Natural killer cell treated with Interleukin-12 subunit alpha and Interleukin-12 subunit beta and Interleukin-15 and Interleukin-18, amount 100 ng/mL, for 72 hours (primary cell): Measurements from ENCODE around the gene PERCC1. TPM values are rescaled to one million over a fixed set of nuclear protein-coding genes. Genes with fewer than 3 reads are reported as not detected.

Experiments
- ATAC-seq, 2 donors: fragments of 150-1000 bp; cut with Tn5 transposase in 1 of 2; sonication (Bioruptor Pico), chemical (Tn5 transposase) in 1 of 2; 2 replicates each; pipeline ENCODE4 v1.10.0; 2021
- DNase-seq: peaks from one replicate; pipeline ENCODE4 v3.0.0; 2022; ENCODE audit warnings: low spot score
- H3K27ac Mint-ChIP-seq, 2 donors: 1 replicate in 1 of 2; 2 replicates in 1 of 2; pipeline ENCODE4 v1.8.0; 2022; ENCODE audit warnings: mixed read lengths in 2 of 2, mild to moderate bottlenecking in 1 of 2, moderate library complexity in 1 of 2
- H3K27me3 Mint-ChIP-seq, 2 donors: 1 replicate in 1 of 2; 2 replicates in 1 of 2; pipeline ENCODE4 v1.8.0; 2022; ENCODE audit warnings: mixed read lengths in 2 of 2
- H3K36me3 Mint-ChIP-seq: one replicate; pipeline ENCODE4 v1.8.0; 2022; ENCODE audit warnings: mixed read lengths
- H3K4me1 Mint-ChIP-seq, 2 donors: 1 replicate in 1 of 2; 2 replicates in 1 of 2; pipeline ENCODE4 v1.8.0; 2022; ENCODE audit warnings: low read depth in 2 of 2, mixed read lengths in 2 of 2, mild to moderate bottlenecking in 1 of 2
- H3K4me3 Mint-ChIP-seq: one replicate; pipeline ENCODE4 v1.8.0; 2022; ENCODE audit warnings: mixed read lengths
- H3K9me3 Mint-ChIP-seq: 2 replicates; pipeline ENCODE4 v1.8.0; 2022; ENCODE audit warnings: mixed read lengths
- total RNA-seq, 2 donors: library from RNA; stranded (reverse); gene quantifications; one replicate each; pipeline ENCODE4 v1.2.3, GENCODE V29; 2022

Gene PERCC1
- total RNA-seq, 2 donors from 2014 or later, result 0.98 to 1.2 TPM

GRCh38 chr16:1398826-1399581, 31.9 kb upstream of the PERCC1 start:
- H3K27ac Mint-ChIP-seq, result no peak overlapping the region

DNA sequence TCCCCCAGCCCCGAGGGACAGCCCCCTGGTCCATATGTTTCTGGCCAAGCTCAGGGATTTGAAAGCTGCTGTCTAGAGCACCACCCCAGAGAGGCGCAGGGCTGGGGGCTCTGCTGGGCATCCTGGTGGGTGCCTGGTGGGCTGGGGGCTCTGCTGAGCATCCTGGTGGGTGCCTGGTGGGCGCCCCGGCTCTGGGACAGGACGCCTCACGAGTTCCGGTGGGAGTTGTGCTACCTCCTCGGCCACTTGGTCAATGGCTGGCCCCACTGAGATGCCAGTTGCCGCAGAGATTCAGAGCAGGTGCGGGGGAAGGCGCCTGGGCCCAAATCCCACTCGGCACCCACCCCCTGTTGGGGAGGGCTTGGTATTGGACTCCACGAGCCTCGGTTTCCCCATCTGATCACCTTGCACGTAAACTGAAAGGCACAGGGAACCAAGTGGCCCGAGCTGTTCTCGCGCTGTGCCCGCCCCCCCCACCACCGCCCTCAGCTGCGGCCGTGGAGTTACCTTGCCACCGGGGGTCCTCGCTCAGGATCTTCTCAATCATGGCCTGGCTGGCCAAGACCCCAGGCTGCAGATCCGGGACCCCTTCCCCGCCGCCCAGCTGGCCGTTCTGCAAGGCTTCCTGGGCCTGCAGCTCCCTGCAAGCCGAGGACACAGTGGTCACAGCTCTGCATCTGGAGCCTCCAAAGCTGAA, 29.7 kb upstream of the PERCC1 start:
- ATAC-seq, result no peak
- Mint-ChIP-seq H3K9me3 (no peaks in the 10 kb centered on the region), H3K27ac (no peak overlapping the region), H3K27me3 (no peaks in the 10 kb centered on the region), H3K4me1 (peaks cover 0 to 7% of the 10 kb centered on the region in 2 donors), H3K36me3 (no peaks in the 10 kb centered on the region), H3K4me3 (no peak overlapping the region)
- DNase-seq, result no peak

More at GRCh38 chr16:1398826-1399581, 31.9 kb upstream of the PERCC1 start:
- peak in 1 of 2 donors; percentile 28 for ATAC-seq
- no peak for DNase-seq
- no peaks in the 10 kb centered on the region for H3K27me3 Mint-ChIP-seq
- no peak overlapping the region for H3K4me3 Mint-ChIP-seq
- H3K9me3 Mint-ChIP-seq, result no peaks in the 10 kb centered on the region
- no peaks in the 10 kb centered on the region for H3K36me3 Mint-ChIP-seq
- peaks cover 0 to 7% of the 10 kb centered on the region in 2 donors for H3K4me1 Mint-ChIP-seq

- DNase-seq (no peak), ATAC-seq (no peak)
- peaks cover 0 to 7% of the 10 kb centered on the region in 2 donors for H3K4me1 Mint-ChIP-seq
- no peaks in the 10 kb centered on the region for H3K36me3 Mint-ChIP-seq
- H3K27me3 Mint-ChIP-seq, result no peaks in the 10 kb centered on the region
- H3K4me3 Mint-ChIP-seq, result no peak overlapping the region
- no peaks in the 10 kb centered on the region for H3K9me3 Mint-ChIP-seq
- peak overlapping the region in 1 of 2 donors; percentile 33 for H3K27ac Mint-ChIP-seq
Measured at GRCh38 chr16:1401758-1402154, 29.1 kb upstream of the PERCC1 start.

DNA sequence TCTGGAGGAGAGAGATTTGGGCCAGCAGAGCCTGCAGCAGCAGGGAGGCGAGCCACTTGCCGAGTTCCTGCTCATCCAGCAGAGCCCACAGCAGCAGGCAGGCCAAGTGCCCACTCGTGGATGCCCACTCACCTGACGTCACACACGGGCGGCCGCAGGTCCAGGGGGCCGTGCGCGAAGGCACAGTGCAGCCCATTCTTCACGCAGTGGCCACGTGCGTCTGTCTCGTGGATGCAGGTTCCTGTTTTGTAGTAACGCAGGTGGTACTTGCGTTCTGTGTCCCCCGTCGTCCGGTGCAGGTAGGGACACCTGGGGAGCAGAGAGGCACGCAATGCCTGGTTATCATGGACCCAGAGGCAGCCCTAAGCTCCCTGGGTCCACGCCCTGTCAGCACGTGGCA, 27.8 kb upstream of the PERCC1 start:
- no peaks in the 10 kb centered on the region for H3K27me3 Mint-ChIP-seq
- no peaks in the 10 kb centered on the region for H3K36me3 Mint-ChIP-seq
- no peak overlapping the region for H3K27ac Mint-ChIP-seq
- ATAC-seq (no peak), DNase-seq (no peak)
- peaks cover 0 to 7% of the 10 kb centered on the region in 2 donors for H3K4me1 Mint-ChIP-seq
- no peaks in the 10 kb centered on the region for H3K9me3 Mint-ChIP-seq
- H3K4me3 Mint-ChIP-seq, result no peak overlapping the region

DNA sequence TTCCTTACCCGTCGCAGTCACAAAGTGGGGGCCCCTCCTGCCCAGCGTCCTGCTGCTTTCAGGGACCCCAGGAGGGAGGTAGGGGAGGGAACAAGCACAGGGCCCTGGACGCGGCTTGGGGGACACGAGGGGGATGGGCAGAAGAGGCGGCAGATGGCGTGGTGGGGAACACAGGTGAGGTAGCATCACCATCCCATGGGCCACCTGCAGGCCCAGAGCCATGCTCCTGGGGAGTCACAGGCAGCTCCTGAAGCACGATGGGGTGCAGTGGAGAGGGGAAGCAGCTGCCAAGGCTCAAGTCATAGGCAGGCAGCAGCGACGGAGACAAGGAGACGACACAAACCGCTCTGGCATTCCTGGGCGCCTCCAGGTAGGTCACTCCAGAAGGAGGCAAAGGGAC, 27.1 kb upstream of the PERCC1 start:
- Mint-ChIP-seq H3K4me3 (no peak overlapping the region), H3K36me3 (no peaks in the 10 kb centered on the region), H3K27me3 (no peaks in the 10 kb centered on the region), H3K27ac (no peak overlapping the region), H3K9me3 (no peaks in the 10 kb centered on the region), H3K4me1 (peaks cover 0 to 10% of the 10 kb centered on the region in 2 donors)
- DNase-seq (no peak), ATAC-seq (no peak)

DNA sequence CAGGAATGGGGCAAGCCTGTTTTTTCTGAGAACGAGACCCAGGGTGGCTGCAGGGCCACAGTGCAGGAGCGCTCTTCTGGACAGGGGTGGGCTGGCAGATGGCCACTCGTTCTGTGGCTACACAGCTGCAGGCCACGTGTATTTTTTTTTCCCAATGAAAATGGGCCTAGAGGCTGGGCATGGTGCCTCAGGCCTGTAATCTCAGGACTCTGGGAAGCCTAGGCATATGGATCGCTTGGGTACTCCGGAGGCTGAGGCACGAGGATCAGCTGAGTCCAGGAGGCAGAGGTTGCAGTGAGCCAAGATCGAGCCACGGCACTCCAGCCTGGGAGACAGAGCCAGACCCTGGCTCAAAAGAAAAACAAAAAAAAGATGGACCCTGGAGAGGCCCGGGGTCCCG, 23.1 kb upstream of the PERCC1 start:
- ATAC-seq (no peak), DNase-seq (no peak)
- Mint-ChIP-seq H3K4me3 (peak overlapping the region; percentile 81), H3K27ac (peak overlapping the region in 1 of 2 donors; percentile 21), H3K27me3 (no peaks in the 10 kb centered on the region), H3K36me3 (no peaks in the 10 kb centered on the region), H3K9me3 (no peaks in the 10 kb centered on the region), H3K4me1 (peaks cover 0 to 7% of the 10 kb centered on the region in 2 donors)

DNA sequence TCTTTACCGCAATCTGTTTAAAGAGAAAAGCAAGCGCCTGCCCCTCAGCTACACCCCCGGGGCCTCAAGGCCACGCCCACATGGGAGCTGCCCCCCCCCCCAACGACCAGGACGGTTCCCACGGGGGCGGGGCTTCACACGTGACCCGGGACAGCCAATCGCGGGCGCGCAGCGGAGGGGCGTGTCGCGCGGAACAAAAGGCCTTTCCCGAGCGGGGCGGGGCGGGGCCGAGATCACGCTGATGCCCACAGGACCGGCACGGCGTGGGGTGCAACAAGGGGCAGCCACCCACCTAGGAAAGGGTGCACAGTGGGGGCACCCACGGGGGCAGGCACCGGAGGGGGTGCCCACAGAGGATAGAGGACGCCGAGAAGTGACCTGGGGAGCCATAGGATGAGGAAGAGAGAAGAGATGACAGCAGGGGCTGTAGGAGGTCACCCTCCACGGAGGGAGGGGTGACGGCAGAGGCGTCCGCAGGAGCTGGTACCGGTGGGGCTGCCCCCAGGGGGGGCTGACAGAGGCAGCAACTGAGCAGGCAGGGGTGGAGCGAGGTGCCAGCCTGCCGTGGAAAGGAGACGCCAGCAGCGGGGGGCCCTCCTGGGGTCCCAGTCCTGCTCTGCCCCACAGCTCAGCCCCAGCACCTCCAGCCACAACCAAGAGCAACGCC, 22.6 kb upstream of the PERCC1 start:
- ATAC-seq (peak; percentile 97), DNase-seq (peak; percentile 95)
- Mint-ChIP-seq H3K9me3 (no peaks in the 10 kb centered on the region), H3K27ac (peak overlapping the region in 1 of 2 donors; percentile 21), H3K27me3 (no peaks in the 10 kb centered on the region), H3K36me3 (no peaks in the 10 kb centered on the region), H3K4me1 (peaks cover 0 to 7% of the 10 kb centered on the region in 2 donors), H3K4me3 (peak overlapping the region; percentile 81)

GRCh38 chr16:1412847-1413246, 18.0 kb upstream of the PERCC1 start:
- H3K4me1 Mint-ChIP-seq, result peaks cover 0 to 10% of the 10 kb centered on the region in 2 donors
- no peaks in the 10 kb centered on the region for H3K27me3 Mint-ChIP-seq
- no peaks in the 10 kb centered on the region for H3K9me3 Mint-ChIP-seq
- H3K4me3 Mint-ChIP-seq, result peak overlapping the region; percentile 38
- DNase-seq, result no peak
- no peaks in the 10 kb centered on the region for H3K36me3 Mint-ChIP-seq
- no peak for ATAC-seq
- peak overlapping the region in 1 of 2 donors; percentile 35 for H3K27ac Mint-ChIP-seq

DNA sequence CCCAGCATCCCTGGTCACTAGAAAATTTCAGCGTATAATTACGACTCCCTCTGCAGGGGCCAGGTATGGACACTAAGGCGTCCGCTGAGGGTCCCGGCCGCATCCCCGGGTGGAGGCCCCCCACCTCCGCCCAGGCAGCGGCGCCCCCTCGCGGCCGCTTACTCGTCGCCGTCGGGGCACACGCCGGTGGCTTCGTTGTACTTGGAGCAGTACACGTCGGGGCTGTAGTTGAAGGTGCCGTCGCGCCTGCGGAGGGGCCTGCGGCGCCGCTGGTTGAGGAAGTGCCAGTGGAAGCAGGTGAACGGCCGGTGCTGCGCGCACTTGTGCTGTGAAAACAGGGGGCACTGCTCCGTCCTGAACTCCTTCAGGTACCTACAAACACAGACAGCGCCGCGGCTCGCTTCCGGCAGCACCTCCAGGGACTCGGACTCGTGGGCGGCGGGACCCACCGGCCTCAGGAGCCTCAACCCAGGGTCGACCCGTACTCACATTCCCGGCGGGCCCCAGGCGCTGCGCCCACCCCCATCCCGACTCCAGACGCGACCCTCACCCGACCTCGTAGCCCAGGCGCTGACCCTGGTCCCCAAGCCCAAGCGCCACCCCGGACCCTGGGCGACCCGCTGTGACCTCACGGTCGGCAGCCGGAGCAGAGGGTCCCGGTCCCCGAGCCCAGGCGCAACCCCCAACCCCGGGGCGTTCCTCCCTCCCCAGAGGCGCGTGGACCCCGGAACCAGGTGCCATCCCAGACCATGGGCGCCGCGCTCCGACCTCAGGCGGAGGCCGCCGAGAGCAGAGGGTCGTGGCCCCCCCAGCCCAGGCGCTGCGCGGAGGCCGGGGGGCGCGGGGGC, 17.0 kb upstream of the PERCC1 start:
- Mint-ChIP-seq H3K27ac (peak overlapping the region; percentile 35 to 39), H3K27me3 (no peaks in the 10 kb centered on the region), H3K4me3 (peak overlapping the region; percentile 63), H3K36me3 (no peaks in the 10 kb centered on the region), H3K4me1 (peaks cover 0 to 7% of the 10 kb centered on the region in 2 donors), H3K9me3 (no peaks in the 10 kb centered on the region)
- DNase-seq (no peak), ATAC-seq (peak; percentile 59 to 64)

DNA sequence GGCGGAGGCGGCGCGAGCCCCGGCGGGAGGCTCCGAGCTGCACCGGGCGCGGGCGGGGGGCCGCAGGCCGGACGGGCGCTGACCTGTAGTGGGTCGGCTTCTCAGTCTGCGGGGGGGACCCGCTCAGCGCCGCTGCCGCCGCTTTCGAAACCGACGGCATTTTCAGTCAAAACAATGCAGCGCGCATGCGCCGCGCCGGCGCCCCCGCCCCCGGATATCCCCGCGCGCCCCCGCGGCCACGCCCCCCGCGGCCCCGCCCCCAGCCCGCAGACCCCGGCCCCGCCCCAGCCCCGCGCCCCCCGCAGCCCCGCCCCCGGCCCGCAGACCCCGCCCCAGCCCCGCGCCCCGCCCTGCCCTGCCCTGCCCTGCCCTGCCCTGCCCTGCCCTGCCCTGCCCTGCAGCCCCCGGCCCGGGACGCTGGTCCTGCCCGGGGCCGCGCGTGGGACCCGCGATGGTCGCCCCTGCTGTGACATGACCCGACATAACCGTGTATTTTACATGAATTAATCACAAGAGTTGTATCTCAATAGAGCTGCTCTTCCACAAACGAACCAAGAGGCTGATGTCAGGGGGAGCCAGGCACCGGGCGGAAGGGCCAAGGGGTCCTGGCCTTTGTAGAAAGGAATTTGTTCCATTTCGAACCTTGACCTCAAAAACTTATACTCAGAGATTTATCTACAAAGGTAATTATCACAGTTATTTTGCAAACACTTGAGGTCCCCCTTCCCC, 16.2 kb upstream of the PERCC1 start, which contains the start of gene UNKL:
Gene UNKL (minus strand): TSS at position 173 of the 729 bp plus-strand sequence. CDS start 13 bp downstream, at position 160.
- Mint-ChIP-seq H3K9me3 (no peaks in the 10 kb centered on the region), H3K4me3 (peak within 1 kb of the TSS; percentile 76), H3K27ac (peak within 1 kb of the TSS; percentile 77 to 85), H3K36me3 (no peaks in the 10 kb centered on the region), H3K4me1 (peaks cover 0 to 7% of the 10 kb centered on the region in 2 donors), H3K27me3 (no peaks in the 10 kb centered on the region)
- ATAC-seq (peak; percentile 85 to 91), DNase-seq (peak; percentile 87)

DNA sequence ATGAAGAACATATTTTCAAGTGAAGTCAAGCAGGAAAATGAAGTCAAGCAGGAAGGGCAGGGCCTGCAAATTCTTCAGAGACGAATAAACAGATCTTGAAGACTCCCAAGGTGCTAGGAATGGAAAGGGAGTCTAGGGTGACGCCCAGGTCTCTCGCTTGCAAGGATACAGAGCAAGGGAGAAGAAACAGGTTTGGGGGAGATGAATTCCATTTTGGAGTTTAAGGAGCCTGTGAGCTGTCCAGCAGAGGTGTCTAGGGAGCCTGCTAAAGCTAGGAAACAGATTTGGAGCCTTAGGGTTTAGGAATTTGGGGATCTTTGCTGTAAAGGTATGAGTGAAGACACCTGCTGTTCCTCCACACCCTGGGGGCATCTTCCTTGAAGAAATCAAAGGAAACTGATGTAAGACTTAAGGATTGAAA, 14.3 kb upstream of the PERCC1 start:
- H3K27me3 Mint-ChIP-seq, result no peaks in the 10 kb centered on the region
- H3K4me3 Mint-ChIP-seq, result no peak overlapping the region
- ATAC-seq (no peak), DNase-seq (no peak)
- peak overlapping the region in 1 of 2 donors; percentile 21 for H3K27ac Mint-ChIP-seq
- peaks cover 0 to 14% of the 10 kb centered on the region in 2 donors for H3K4me1 Mint-ChIP-seq
- no peaks in the 10 kb centered on the region for H3K36me3 Mint-ChIP-seq
- no peaks in the 10 kb centered on the region for H3K9me3 Mint-ChIP-seq

DNA sequence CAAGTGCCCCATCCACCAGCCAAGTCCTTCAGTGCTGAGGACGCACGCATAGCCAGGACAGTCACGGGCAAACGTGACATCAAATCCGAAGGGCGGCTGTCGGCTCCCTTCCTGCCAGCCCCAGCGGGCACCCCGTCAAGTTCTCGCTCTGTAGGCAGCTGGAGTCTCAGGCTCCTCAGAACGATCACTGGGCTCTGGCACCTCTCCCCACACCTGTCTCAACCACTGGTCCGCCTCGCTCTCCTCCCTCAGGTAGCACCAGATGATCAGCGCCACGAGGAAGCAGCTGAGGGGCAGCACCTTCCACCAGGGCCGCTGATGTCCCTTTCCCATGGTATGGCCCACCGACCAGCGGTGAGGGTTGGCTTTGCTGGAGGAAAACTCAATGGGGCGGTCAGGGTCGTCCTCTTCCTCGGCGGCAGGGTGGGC, 10.8 kb upstream of the PERCC1 start:
- Mint-ChIP-seq H3K4me1 (peaks cover 0 to 16% of the 10 kb centered on the region in 2 donors), H3K27me3 (no peaks in the 10 kb centered on the region), H3K36me3 (no peaks in the 10 kb centered on the region), H3K27ac (peak overlapping the region; percentile 90 to 99), H3K9me3 (no peaks in the 10 kb centered on the region), H3K4me3 (peak overlapping the region; percentile 84)
- ATAC-seq, result no peak
- no peak for DNase-seq
